Measurements from ENCODE around the gene MPND. TPM values are rescaled to one million over a fixed set of nuclear protein-coding genes. Genes with fewer than 3 reads are reported as not detected.
A peak's percentile ranks its signal among the peaks of the same experiment; 100 is the strongest.

The MPND gene
- total RNA-seq, 3 donors from 2014 or later = 6.1 to 7.7 (median 7.5) TPM

DNA sequence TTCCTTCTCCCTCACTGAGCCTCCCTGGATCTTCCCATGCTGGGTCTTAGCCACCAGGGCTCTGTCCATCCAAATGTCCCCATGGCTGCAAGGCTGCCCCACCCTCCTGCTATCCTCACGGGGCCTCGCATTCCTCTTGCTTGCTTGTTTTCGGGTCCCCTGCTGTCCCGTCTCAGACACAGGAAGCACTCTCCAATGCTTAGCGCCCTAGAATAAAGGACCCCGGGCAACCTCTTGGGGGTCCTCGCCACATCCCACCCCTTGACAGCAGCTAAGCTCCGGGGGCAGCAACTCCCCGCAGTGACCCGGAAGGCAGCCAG lies 33.3 kb downstream of the MPND start:
- TF ChIP-seq, protein P1, sequence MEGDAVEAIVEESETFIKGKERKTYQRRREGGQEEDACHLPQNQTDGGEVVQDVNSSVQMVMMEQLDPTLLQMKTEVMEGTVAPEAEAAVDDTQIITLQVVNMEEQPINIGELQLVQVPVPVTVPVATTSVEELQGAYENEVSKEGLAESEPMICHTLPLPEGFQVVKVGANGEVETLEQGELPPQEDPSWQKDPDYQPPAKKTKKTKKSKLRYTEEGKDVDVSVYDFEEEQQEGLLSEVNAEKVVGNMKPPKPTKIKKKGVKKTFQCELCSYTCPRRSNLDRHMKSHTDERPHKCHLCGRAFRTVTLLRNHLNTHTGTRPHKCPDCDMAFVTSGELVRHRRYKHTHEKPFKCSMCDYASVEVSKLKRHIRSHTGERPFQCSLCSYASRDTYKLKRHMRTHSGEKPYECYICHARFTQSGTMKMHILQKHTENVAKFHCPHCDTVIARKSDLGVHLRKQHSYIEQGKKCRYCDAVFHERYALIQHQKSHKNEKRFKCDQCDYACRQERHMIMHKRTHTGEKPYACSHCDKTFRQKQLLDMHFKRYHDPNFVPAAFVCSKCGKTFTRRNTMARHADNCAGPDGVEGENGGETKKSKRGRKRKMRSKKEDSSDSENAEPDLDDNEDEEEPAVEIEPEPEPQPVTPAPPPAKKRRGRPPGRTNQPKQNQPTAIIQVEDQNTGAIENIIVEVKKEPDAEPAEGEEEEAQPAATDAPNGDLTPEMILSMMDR (IDR thresholded peaks at IDR 0.05) = no peak
- TF ChIP-seq POLR2AphosphoS5 (IDR thresholded peaks at IDR 0.05) (no peak), POLR2A (IDR thresholded peaks at IDR 0.05) (no peak)
- H3K4me1 ChIP-seq = peaks cover 33 to 68% of the 10 kb centered on the region in 2 donors
- no peaks in the 10 kb centered on the region for H3K27me3 ChIP-seq
- H3K4me3 ChIP-seq = no peak overlapping the region
- intact Hi-C loops (cut with DNase I; ENCODE audit: low total_unique reads) = no loop called here
- DNase-seq (ENCODE audit: low spot score in 2 of 2) = no peak
- H3K9me3 ChIP-seq = no peaks in the 10 kb centered on the region
- H3K27ac ChIP-seq = peak overlapping the region; percentile 80 to 88
- H3K36me3 ChIP-seq = no peaks in the 10 kb centered on the region

- Histone ChIP-seq H3K4me1 (peaks cover 33 to 63% of the 10 kb centered on the region in 2 donors), H3K4me3 (no peak overlapping the region), H3K27ac (peak overlapping the region; percentile 80 to 88), H3K27me3 (no peaks in the 10 kb centered on the region), H3K9me3 (no peaks in the 10 kb centered on the region), H3K36me3 (no peaks in the 10 kb centered on the region)
- intact Hi-C loops (cut with DNase I; ENCODE audit: low total_unique reads) = loop anchor here (1.0 kb wide), 1 partner anchor 17 kb away; no protein-coding TSS in a partner anchor
- TF ChIP-seq POLR2AphosphoS5 (IDR thresholded peaks at IDR 0.05) (no peak), POLR2A (IDR thresholded peaks at IDR 0.05) (no peak)
- TF ChIP-seq, protein P1 (IDR thresholded peaks at IDR 0.05) = no peak
- DNase-seq (ENCODE audit: low spot score in 2 of 2) = peak in 1 of 2 donors; percentile 75
Measured at GRCh38 chr19:4376991-4377781, 33.8 kb downstream of the MPND start.

GRCh38 chr19:4378886-4379285 lies 35.5 kb downstream of the MPND start:
- DNase-seq (ENCODE audit: low spot score in 2 of 2) = no peak
- Histone ChIP-seq H3K36me3 (no peaks in the 10 kb centered on the region), H3K4me3 (no peak overlapping the region), H3K27ac (peak overlapping the region; percentile 32 to 88), H3K27me3 (no peaks in the 10 kb centered on the region), H3K4me1 (peaks cover 23 to 48% of the 10 kb centered on the region in 2 donors), H3K9me3 (no peaks in the 10 kb centered on the region)
- no peak for TF ChIP-seq POLR2AphosphoS5 (IDR thresholded peaks at IDR 0.05)
- TF ChIP-seq, protein P1 (IDR thresholded peaks at IDR 0.05) = no peak
- TF ChIP-seq POLR2A (IDR thresholded peaks at IDR 0.05) = no peak
- intact Hi-C loops (cut with DNase I; ENCODE audit: low total_unique reads) = no loop called here

DNA sequence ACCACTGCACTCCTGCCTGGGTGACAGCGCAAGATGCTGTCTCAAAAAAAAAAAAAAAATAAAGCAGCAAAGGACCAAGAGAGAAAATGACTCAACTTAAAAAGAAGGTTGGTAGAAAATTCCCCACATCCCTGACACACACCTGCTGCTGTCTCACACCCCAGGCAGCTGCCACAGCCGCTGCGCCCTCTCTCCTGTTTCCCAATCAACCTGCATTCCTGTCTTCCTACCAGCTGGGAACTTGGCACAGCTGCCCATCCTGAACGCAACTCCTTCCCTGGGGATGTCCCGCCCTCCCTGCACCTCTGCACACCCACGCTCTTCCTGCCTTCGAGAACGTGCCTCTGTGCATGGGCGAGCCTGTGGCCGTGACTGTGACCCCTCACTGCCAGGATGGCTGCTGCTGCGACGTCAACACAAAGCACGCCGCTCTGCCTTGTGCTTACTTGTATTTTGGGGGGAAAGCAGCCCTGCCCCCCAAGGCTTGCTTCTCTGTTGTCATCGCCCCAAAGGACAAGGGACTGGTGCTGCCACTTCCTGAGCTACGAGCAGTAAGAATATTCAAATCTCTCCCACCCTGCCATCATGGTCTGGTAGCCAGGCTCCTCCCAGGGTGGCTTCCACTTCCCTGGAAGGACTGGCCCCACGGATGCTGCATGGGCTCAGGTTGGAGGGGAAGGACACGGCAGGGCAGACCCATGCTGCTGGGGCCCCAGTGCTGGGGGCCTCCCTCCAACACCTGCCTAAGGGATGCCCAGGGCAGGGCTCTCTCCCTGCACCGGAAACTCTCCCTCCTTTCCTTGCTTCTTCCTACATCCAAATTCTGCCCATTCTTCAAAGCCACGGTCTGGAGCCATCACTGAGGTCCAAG lies 36.3 kb downstream of the MPND start:
- intact Hi-C loops (cut with DNase I; ENCODE audit: low total_unique reads) = loop anchor here (10.0 kb wide), 1 partner anchor 275 kb away; no protein-coding TSS in a partner anchor
- Histone ChIP-seq H3K4me1 (peaks cover 18 to 41% of the 10 kb centered on the region in 2 donors), H3K4me3 (peak overlapping the region in 2 of 3 donors; percentile 16 to 47)

More for the DNA sequence above, 36.3 kb downstream of the MPND start:
- Histone ChIP-seq H3K9me3 (no peaks in the 10 kb centered on the region), H3K27ac (peak overlapping the region; percentile 80 to 88), H3K27me3 (no peaks in the 10 kb centered on the region), H3K36me3 (no peaks in the 10 kb centered on the region)
- DNase-seq (ENCODE audit: low spot score in 2 of 2) = peak in 1 of 2 donors; percentile 91
- peak; percentile 23 to 85 (median 72) for TF ChIP-seq POLR2AphosphoS5 (IDR thresholded peaks at IDR 0.05)
- TF ChIP-seq, protein P1 (IDR thresholded peaks at IDR 0.05) = no peak
